HG03565 (cell line): ENCODE results near the gene PRR35.

Experiments used
- ATAC-seq: cut with Tn5 transposase; IDR thresholded peaks from one replicate; pipeline ENCODE4 v1.9.1; 2021; ENCODE audit warnings: mild to moderate bottlenecking, moderate library complexity; ENCODE audit not compliant: unreplicated experiment

Gene PRR35

DNA sequence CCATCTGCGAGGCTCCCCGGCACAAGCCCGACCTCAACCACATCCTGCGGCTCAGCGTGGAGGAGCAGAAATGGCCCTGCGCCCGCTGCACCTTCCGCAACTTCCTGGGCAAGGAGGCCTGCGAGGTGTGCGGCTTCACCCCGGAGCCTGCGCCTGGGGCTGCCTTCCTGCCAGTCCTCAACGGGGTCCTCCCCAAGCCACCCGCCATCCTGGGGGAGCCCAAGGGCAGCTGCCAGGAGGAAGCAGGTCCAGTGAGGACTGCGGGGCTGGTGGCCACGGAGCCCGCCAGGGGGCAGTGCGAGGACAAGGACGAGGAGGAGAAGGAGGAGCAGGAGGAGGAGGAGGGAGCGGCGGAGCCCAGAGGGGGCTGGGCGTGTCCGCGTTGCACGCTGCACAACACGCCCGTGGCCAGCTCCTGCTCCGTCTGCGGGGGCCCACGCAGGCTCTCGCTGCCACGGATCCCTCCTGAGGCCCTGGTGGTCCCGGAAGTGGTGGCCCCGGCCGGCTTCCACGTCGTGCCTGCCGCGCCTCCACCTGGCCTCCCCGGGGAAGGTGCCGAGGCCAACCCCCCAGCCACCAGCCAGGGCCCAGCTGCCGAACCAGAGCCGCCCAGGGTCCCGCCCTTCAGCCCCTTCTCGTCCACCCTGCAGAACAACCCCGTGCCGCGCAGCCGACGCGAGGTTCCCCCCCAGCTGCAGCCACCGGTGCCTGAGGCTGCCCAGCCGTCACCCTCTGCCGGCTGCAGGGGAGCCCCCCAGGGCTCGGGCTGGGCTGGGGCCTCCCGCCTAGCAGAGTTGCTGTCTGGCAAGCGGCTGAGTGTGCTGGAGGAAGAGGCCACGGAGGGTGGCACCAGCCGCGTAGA, 13.1 kb upstream of the PRR35 start:
- no peak for ATAC-seq

DNA sequence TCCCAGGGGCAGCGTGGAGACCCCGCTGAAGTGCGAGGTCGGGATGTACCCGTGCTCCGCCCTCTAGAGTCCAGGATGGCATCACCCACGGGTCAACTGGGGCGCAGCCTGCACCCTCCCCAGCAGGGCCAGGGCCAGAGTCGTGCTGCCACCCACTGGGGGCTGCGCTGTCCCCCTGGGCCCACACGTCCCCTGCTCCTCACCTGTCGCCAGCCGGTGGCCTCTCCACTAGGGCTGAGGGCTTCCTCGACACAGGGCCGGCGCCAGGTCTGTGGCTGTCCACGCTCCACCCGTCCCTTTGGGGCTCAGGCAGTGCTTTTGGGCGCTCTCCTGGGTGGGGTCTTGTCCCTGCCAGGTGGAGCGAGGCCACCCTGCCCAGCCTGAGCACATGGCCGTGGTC, 11.6 kb upstream of the PRR35 start:
- no peak for ATAC-seq

DNA sequence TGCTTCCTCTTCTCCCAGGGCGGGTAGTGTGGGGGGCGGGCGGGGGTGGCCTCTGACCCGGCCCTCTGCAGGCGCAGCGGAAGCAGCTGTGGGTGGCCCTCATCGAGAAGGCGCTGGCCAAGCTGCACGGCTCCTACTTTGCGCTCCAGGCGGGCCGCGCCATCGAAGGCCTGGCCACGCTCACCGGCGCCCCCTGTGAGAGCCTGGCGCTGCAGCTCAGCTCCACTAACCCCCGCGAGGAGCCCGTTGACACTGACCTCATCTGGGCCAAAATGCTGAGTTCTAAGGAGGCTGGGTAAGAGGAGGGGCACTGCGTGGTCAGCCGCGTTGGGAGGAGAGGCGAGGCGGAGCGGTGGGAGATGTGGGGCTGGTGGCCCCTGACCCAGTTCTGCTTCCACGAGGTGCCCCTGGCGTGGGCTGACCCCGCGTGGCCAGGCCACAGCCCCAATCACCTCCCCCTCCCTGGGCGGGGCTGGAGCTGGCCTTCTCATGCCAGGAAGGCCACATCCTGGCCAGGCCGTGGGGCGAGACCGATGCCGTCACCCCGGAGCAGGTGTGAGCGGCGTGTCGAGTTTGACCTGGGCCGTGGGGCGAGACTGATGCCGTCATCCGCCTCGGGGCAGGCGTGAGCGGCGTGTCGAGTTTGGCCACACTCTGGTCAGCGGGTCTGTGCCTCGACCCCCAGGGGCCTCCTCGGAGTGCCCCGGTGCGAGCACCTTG, 10.5 kb upstream of the PRR35 start:
- no peak for ATAC-seq

DNA sequence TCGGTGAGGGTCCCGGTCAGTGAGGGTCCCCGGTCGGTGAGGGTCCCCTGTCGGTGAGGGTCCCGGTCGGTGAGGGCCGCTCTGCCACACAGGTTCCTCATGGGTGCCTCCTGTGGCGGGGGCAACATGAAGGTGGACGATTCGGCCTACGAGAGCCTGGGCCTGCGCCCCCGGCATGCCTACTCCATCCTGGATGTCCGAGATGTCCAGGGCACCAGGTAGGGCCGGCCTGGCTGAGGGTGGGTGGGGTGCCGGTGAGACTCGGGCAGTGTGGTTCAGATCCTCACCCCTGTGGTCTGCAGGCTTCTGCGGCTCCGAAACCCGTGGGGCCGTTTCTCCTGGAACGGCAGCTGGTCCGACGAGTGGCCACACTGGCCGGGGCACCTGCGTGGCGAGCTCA, 9.0 kb upstream of the PRR35 start:
- ATAC-seq: no peak

DNA sequence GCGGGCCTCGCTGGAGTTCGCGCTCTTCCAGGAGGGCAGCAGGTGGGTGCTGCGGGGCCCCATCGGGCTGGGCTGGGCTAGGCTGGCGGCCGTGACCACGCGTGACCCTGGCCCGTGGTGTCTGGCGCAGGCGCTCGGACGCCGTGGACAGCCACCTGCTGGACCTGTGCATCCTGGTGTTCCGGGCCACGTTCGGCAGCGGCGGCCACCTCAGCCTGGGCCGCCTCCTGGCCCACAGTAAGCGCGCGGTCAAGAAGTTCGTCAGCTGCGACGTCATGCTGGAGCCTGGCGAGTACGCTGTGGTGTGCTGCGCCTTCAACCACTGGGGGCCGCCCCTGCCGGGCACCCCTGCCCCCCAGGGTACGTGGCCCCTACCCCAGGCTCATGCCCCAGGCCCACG, 8.0 kb upstream of the PRR35 start:
- no peak for ATAC-seq

DNA sequence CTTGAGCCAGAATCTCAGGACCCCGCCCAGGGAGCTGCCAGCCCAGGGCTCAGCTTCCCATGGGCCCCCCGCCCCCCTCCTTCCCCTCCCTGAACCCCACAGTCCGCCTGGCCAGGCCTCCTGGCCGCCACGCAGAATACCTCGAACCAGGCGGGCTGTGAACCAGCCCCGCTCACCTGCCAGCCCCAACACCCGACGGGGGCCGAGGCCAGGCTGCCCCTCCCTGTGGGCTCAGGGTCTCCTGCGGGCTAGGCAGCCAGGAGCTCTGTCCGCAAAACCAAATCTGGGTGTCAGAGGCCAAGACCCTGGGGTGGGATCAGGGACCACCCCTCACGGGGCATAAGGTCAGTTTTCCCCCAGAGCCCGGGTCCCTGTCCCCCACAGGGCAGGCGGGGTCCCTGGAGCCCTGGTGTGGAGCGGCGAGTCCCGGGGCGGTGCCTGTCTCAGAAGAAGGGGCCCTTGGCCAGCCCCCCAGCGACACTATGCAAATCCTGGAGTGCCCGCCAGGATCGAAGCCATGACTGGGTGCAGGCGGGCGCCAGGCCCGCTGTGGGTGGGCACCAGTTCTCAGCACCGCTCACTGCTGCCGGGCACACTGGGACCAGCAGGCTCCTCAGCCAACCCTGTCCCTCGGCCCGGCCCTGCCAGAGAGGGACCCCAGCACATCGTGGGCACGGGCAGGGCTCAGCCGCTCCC, 6.4 kb upstream of the PRR35 start:
- ATAC-seq: no peak

DNA sequence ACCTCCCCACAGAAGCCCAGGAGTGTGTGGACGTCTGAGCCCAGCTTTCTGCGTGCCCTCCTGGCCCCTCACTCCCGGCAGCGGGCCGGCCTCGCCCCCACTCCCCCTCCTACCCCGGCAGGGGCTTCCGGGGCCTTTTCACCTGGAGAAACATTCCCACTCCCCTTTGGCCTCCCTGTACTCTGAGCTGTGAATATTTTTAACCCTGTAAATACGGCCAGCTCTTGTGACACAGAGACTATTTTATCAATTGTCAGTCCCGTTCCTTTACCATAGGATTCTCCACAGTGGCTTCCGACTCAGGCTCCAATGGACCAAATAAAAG, 5.9 kb upstream of the PRR35 start:
- no peak for ATAC-seq

DNA sequence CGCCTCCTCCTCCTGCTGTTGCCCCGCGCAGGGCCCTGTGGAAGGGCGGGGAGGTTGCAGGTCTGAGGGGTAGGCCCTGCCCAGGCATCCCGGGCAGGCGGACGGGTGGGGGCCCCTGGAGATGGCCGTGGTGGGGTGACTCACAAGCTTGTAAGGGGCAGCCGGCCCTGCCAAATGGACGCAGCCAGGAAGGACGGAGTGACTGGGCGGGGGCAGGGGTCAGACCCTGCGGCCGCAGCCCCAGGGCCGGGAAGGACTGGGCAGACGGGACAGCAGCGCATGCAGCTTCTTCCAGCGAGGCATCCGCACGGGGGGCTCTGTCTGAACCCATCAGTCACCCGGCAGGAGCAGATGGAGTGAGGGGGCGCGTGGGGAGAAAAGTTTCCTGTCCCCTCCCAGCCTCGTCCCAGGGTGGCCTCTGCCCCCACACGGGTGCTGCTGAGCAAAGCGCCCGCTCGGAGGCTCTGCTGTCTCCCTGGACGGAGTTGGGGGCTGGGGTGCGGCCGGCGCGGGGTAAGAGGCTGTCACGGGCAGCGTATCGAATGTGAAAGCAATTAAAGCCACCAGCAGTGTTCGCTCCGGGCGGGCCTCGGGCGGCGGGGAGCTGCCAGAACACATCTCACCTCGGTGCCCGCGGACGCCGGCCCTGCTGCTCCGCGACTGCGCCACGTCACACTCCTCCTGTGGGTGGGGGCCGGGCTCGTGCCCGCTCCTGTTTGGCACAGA, 5.4 kb upstream of the PRR35 start:
- no peak for ATAC-seq

DNA sequence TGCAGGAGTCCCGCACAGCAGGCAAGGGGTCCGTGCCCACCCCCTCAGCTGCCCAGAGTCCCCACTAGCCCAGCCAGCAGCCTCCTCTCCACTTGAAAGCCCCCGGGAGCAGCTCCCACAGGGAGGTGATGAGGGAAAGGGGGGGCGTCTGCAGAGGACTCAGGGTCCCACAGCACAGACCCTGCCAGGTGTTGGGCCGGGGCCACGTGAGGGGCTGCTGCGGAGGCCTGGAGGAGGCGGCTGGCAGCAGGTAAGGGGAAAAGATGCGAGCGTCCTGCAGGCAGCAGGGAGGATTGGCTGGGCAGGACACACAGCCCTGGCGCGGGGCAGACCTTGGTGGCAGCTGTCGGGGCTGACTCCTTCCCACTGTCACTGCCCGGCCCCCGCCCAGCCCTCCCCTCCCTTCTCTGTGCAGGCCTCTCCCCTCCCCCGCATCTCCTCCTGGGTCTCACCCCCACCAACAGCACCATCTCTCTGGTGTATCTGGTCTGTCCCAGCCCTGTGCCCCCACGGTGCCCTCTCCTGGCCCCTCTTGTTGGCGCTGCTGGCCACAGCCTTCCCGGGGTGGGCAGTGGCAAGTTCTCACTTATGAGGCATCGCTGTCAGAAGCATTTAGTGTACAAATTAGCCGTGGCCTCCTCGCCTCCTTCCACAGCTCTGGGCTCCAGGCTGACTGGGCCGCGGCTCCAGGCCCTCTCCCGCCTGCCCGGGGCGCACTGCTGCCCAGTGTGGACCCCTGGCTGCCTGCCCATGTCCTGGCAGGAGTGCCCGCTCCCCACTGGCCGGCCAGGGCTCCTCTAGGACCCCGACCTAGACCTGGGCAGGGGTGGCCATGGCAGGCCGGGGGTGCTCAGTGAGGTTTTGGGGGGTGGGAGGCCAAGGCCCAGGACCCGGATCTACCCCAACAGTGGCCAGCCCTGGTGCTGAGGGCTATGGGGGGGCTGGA, 4.4 kb upstream of the PRR35 start:
- ATAC-seq: no peak

DNA sequence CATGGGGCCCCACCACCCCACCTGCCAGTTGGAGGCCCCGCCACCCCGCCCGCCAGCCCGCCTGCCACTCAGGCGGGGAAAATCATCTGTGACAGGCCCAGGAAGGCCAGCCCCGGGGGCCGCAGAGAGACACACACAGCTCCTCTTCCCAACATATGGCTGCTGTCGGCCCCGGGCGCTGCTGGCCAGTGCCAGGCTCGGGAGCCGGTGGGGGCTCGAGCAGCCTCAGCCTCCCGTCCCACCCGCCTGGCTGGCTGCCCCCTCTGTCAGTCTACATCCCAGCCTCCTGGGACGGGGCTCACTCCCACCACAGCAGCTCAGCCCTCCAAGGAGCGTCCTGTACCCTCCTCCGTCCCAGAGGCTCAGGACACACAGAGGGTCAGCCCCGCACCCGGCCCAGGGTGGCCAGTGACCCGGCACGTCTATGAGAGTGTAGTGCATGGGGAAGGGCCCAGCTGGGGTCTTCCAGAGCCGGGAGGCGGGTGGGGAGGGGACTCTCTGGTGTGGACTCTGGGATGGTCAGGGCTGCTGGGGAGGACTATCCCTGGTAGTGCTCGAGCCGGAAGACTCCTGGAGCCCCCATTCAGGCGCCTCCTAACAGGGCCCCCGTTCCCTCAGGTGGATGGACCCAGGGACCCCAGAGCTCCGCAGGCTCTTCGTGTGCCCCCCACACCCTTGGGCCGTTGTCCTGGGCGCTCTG, 3.6 kb upstream of the PRR35 start:
- ATAC-seq: no peak

DNA sequence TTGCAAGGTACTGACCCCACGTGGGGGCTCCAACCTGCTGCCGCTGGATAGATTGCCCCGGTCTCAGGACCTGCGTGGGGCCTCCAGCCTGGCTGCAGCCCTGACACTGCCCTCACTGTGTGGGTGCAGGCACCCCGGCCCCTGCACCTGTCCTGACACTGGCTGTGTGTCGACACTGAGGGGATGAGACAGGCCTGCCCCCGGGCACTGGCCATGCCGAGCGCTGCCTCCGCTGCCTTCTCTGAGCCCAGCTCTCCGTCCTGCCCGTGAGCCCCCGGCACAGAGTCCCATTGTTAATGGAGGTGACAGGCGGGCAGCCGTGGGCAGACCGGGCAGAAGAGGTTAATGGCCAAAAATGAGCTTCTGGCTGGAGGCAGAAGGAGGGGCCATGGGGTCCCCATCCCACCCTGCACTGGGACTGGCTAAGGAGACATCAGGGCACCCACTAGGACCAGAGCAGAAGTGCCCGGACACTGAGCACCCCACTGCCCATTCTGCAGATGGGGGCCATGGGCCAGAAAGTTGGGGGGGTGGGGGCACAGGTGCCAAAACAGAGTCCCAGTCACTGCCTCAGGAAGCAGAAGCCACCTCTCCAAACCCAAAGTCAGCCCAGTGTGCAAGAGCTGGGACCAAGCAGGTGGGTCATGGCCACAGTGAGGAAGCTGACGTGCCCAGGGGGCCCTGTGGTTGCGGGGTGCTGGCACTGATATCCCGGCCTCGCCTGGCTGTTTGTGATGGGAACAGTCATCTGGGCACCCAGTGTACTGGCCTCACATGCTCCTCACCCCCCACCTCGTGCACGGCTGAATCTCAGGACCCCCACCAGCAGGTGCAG, 2.5 kb upstream of the PRR35 start:
- no peak for ATAC-seq

DNA sequence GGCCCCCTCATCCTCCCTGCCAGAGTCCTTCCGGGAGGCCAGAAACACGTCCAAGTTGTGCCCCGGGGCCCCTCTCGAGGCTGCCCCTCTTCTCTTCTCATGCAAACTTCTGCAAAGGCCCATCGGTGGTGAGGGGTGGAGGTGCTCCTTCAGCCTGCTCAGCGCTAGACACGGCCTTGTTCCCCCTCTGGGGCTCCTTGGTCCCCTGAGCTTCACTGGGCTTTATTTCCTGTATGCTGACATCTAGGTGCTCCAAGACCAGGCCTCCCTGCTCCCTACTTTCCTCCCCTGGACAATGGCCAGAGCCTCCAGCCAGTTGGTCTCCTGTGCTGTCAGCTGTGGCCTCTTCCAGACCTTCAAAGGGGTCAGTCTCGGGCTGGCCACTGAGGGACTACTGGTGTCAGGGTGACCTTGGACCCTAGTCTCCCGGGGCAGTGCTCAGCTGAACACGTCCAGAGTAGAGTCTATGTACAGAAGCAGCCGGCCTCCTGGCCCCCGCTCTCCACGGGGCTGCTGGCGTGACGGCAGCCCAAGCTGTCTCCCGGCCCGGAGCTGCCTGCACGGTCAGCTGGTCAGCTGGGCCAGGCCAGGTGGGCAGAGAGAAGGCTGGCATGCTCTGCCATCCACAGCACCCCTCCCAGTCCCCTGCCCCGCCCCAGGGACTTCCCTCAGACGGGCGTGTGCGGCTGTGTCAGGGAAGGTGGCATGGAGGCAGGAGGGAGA, 1.7 kb upstream of the PRR35 start:
- ATAC-seq: no peak

DNA sequence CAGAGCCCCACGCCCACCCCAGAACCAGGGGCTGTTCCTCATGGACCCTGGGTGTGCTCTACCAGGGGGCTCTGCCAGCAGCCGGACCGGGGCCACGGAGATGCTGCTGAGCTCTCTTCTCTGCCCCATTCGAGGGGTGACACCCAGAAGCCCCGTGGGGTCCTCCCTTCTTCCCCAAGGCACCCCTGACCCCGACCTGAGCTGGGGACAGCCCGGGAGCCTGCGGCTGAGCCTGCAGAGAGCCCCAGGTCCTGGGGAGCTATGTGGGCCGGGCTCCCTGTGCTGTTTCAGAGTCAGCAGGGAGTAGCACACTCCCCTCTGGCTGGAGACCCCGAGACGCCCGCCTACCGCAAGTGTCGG, 1.2 kb upstream of the PRR35 start:
- no peak for ATAC-seq

DNA sequence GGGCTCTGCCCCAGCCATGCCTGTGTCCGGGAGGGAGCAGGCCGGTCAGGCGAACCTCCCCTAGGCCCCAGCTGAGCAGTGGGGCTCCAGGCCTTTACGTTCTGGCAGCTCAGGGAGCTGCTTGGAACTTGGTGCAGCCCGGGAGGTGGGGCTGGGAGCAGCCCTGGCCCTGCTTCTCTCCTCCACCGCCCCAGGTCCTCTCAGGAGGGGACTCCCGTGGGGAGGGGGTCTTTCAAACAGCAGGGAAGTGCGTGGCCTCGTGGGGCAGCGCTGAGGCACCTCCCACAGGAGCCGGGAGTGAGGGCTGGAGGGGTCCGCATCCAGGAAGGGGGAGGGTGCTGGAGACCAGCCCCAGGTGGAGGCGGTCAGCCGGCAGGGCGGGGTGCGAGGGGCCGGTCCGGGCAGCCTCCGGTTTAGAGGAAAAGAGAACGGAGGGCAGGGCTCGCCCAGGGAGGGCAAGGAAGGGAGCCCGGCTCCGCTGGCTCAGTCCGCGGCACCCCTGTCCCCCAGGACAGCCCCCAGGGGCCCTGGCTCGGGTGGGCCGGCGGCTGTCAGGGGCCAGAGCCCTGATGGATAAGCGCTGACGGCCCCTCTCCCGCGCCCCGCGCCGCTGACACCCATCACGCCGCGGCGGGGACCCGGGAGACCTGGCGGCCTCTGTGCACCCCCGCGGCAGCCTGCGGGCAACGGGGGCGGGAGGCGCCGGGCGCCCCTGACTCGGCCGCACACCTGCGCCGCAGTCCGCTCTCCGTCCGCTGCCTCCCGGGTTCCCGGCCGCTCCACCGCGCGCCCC, 587 bp upstream of the PRR35 start:
- ATAC-seq: no peak

DNA sequence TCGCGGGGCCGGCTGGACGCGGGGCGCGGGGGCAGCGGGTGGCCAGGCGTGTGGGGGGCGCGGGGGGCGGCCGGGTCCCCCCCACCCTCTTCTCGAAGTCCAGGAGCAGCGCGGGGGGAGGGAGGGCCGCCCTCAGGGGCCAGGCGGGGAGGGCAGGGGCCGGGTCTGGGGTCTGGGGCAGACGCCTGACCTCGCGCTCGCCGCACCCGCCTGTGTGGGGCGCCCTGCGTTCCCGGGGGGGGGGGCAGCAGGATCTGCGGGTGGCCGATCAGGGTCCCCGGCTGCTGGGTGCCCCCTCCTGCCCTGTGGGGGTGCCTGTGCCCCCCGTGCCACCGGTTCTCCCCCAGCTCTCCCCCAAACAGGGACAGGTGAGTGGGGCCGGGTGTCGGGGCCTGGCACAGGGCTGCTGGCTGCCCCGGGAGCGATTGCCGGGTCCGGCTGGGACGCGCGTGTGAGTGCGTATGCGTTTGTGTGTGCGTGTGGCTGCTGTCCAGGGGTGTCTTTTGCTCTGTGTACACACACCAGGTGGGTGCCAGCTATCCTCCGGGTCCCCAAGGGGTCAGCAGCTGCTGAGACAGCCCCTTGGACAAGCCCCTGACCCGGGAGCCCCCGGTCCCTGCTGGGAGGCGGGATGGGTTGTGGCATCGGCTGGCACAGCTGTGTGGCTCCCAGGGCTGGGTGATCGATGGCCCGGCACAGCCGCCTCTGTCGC, 663 bp downstream of the PRR35 start:
- no peak for ATAC-seq

DNA sequence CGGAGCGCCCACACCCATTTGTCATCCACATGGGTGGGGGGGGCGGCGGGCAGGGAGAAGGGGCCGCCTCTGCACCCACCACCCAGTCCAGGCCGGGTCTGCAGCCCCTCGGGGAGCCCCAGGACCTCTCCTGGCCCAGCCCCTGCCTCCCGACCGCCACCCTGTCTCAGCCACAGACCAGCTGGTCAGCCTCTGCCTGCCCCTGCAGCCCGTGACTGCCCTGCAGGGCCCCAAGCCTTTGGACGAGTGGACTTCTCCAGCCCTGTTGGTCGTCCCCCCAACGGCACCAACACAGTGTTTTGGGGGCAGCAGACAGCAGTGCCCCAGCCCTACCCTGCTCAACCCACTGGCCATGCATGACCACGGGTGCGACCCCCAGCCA, 1.2 kb downstream of the PRR35 start:
- no peak for ATAC-seq
